ENCODE results near the gene ADGRL2.

DNA sequence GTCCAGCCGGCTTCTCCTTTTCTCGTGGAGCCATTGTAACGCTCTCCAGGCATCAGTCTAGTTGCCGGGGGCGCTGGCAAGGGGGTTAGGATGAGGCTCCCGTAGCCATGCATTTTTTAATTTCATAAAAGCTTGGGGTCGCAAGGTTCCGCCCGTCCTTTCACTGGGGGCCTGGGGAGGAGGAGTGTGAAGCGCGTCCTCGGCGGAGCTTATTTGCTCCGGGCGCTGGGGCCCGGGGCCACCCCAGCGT is 1.6 kb downstream of the ADGRL2 start:
- no peak for TF ChIP-seq POLR2A (IDR thresholded peaks at IDR 0.05)
- TF ChIP-seq, protein P1, sequence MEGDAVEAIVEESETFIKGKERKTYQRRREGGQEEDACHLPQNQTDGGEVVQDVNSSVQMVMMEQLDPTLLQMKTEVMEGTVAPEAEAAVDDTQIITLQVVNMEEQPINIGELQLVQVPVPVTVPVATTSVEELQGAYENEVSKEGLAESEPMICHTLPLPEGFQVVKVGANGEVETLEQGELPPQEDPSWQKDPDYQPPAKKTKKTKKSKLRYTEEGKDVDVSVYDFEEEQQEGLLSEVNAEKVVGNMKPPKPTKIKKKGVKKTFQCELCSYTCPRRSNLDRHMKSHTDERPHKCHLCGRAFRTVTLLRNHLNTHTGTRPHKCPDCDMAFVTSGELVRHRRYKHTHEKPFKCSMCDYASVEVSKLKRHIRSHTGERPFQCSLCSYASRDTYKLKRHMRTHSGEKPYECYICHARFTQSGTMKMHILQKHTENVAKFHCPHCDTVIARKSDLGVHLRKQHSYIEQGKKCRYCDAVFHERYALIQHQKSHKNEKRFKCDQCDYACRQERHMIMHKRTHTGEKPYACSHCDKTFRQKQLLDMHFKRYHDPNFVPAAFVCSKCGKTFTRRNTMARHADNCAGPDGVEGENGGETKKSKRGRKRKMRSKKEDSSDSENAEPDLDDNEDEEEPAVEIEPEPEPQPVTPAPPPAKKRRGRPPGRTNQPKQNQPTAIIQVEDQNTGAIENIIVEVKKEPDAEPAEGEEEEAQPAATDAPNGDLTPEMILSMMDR (IDR thresholded peaks at IDR 0.05): no peak

Measured in testis (tissue), 2 donors.